Mucosa of stomach (tissue), 1 donor: ENCODE results near the gene STAMBP.
"Not testable (repeated sequence)": the region's sequence is repeated elsewhere in the genome, so short reads cannot be mapped to it uniquely, and the experiment has no call there.

Source experiments
- H3K27me3 ChIP-seq: one replicate; pipeline ENCODE4 v1.7.0; 2013; ENCODE audit warnings: mild to moderate bottlenecking, low read length; ENCODE audit not compliant: control insufficient read depth, insufficient read depth
- H3K36me3 ChIP-seq: one replicate; pipeline ENCODE4 v1.7.0; 2013; ENCODE audit warnings: low read length; ENCODE audit not compliant: control insufficient read depth, insufficient read depth
- H3K4me1 ChIP-seq: one replicate; pipeline ENCODE4 v1.7.0; 2013; ENCODE audit warnings: mild to moderate bottlenecking, low read length; ENCODE audit not compliant: control insufficient read depth, insufficient read depth
- H3K4me3 ChIP-seq: one replicate; pipeline ENCODE4 v1.7.0; 2013; ENCODE audit warnings: low read length
- H3K9ac ChIP-seq: one replicate; pipeline ENCODE4 v1.7.0; 2013; ENCODE audit warnings: mild to moderate bottlenecking, low read length, moderate library complexity
- H3K9me3 ChIP-seq: one replicate; pipeline ENCODE4 v1.7.0; 2013; ENCODE audit warnings: mild to moderate bottlenecking, low read length, moderate library complexity; ENCODE audit not compliant: control insufficient read depth
- donor health status: Pancreatic carcinoma.

The STAMBP gene

DNA sequence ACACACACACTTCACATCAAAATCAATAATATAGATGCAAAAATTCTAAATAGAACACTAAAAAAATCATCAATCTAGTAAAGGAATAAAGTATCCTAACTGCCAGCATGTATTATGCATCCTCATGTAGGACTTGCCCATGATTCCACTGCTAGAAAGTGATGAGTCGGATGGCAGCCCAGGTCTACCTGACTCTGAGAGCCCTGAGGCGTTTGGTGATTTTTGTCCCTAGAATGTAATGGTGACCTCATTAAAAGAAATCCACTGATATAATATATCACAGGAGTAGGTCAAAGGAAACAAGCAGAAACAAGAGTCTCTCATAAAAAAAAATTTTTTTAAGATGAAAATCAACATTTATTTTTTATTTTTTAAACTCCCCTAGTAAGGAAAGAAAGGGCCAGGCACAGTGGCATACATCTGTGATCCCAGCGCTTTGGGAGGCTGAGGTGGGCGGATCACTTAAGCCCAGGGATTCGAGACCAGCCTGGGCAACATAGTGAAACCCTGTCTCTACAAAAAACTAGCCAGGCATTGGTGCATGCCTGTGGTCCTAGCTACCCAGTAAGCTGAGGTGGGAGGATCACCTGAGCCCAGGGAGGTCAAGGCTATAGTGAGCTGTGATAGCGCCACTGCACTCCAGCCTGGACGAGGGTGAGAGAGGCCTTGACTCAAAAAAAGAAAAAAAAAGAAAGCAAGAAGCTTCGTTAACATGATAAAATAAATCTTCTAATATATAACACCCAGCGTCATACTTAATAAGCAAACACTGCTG lies 39.6 kb downstream of the STAMBP start:
- no peaks in the 10 kb centered on the region for H3K9me3 ChIP-seq
- no peak overlapping the region for H3K9ac ChIP-seq
- H3K27me3 ChIP-seq, result no peaks in the 10 kb centered on the region
- H3K36me3 ChIP-seq, result peaks cover 12% of the 10 kb centered on the region
- no peak overlapping the region for H3K4me3 ChIP-seq
- no peaks in the 10 kb centered on the region for H3K4me1 ChIP-seq

DNA sequence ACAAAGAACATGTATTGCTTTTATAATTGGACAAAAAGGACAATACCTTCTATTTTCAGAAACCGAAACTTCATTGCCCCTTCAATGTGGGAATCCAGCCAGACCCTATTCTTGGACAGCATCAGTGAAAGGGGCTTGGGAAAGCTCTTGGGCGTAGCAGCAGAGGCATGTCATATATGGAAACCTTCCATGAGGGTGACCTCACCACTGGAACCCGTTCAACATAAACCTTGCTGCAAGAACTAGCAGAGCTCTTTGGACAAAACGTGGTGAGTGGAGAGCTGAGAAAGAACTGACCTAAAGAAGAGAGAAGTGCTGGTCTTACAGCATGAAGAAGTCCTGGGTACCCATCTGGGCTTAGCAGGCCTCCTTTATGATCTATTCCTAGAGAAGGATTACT lies 41.3 kb downstream of the STAMBP start:
- no peaks in the 10 kb centered on the region for H3K36me3 ChIP-seq
- no peak overlapping the region for H3K9ac ChIP-seq
- H3K4me3 ChIP-seq, result no peak overlapping the region
- H3K27me3 ChIP-seq, result no peaks in the 10 kb centered on the region
- no peaks in the 10 kb centered on the region for H3K9me3 ChIP-seq
- H3K4me1 ChIP-seq, result no peaks in the 10 kb centered on the region

DNA sequence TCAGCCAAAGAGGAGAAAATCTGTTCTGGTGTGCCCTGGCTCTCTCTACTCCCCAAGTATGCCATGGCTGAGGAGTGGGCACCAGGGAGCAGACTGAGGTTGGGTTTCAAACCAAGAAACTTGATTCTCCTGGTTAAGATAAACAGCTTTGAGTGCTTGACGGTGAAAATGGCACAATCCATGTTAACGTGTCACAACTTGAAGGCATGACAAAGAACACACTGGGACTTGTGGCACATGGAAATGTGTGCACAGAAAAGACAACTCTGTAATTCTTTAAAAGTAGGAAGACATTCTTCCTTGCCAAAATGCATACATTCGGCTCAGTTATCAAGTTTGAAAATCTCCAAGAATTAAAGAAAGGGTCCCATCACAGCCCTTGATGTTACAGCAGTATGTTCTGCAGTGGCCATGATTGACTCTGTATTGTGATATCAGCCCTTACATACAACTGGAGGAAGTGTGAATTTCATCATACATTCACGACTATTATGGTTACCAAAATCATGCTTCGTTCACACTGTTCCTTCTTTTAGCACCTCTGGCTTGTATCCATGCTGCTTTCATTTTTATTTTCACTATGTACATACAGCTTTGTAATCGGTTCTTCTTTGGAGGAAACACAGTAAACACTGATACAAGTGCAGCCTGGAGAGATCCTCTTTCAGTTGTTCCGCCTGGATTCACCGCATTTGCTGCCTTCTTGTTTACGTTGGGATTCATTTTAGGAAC lies 48.5 kb downstream of the STAMBP start:
- no peak overlapping the region for H3K9ac ChIP-seq
- no peaks in the 10 kb centered on the region for H3K9me3 ChIP-seq
- H3K27me3 ChIP-seq, result no peaks in the 10 kb centered on the region
- H3K36me3 ChIP-seq, result no peaks in the 10 kb centered on the region
- H3K4me3 ChIP-seq, result no peak overlapping the region
- H3K4me1 ChIP-seq, result no peaks in the 10 kb centered on the region

DNA sequence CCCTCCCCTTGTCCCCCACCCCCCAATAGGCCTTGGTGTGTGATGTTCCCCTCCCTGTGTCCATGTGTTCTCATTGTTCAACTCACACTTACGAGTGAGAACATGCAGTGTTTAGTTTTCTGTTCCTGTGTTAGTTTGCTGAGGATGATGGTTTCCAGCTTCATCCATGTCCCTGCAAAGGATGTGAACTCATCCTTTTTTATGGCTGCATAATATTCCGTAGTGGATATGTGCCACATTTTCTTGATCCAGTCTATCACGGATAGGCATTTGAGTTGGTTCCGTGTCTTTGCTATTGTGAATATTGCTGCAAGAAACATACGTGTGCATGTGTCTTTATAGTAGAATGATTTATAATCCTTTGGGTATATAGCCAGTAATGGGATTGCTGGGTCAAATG lies 49.2 kb downstream of the STAMBP start:
- not testable (repeated sequence) for H3K9me3 ChIP-seq, H3K4me1 ChIP-seq, H3K36me3 ChIP-seq, H3K9ac ChIP-seq, H3K27me3 ChIP-seq, H3K4me3 ChIP-seq

DNA sequence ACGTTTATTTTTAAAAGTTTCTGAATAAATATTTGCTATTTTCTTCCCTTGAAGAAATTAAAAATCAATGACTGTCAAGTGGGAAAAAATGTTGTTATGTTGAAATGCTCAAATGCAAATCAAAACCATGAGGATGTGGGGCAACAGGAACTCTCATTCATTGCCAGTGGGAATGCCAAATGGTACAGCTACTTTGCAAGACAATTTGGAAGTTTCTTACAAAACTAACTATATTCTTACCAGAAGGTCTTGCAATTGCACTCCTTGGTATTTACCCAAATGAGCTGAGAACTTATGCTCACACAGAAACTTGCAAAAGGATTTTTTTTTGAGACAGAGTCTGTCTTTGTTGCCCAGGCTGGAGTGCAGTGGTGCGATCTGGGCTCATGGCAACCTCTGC lies 56.6 kb downstream of the STAMBP start:
- Histone ChIP-seq H3K36me3 (no peaks in the 10 kb centered on the region), H3K27me3 (no peaks in the 10 kb centered on the region), H3K4me1 (no peaks in the 10 kb centered on the region), H3K9ac (no peak overlapping the region), H3K9me3 (no peaks in the 10 kb centered on the region), H3K4me3 (no peak overlapping the region)

DNA sequence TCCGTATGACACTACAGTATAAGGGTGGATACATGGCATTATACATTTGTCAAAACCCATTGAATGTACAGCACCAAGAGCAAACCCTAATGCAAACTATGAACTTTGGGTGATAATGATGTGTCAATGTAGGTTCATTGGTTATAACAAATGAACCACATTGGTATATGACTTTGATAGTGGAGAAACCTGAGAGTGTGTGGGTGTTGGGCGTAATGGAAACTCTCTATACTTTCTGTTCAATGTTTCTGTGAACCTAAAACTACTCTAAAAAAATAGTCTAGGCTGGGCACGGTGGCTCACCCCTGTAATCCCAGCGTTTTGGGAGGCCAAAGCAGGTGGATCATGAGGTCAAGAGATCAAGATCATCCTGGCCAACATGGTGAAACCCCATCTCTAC lies 57.6 kb downstream of the STAMBP start:
- H3K9ac ChIP-seq, result no peak overlapping the region
- H3K9me3 ChIP-seq, result no peaks in the 10 kb centered on the region
- no peaks in the 10 kb centered on the region for H3K36me3 ChIP-seq
- no peak overlapping the region for H3K4me3 ChIP-seq
- no peaks in the 10 kb centered on the region for H3K27me3 ChIP-seq
- no peaks in the 10 kb centered on the region for H3K4me1 ChIP-seq

DNA sequence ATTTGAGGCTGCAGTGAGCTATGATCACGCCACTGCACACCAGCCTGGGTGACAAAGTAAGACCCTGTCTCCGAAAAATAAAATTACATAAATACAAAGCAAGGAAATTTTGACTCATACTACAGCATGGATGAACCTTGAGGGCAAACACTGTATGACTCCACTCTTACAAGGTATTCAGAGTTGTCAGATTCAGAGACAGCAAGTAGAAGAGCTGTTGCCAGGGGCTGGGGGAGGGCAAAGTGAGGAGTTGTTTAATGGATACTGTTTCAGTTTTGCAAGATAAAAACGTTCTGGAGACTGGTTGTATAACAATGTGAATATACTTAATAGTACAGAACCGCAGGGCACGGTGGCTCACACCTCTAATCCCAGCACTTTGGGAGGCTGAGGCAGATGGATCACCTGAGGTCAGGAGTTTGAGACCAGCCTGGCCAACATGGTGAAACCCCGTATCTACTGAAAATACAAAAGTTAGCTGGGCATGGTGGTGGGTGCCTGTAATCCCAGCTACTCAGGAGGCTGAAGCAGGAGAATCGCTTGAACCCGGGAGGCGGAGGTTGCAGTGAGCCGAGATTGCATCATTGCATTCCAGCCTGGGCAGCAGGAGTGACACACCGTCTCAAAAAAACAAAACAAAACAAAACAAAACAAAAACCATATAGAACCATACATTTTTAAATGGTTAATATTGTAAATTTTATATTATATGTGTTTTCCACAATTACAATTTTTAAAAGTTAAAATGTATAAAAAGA lies 59.0 kb downstream of the STAMBP start:
- H3K4me1 ChIP-seq, H3K9me3 ChIP-seq, H3K36me3 ChIP-seq, H3K9ac ChIP-seq, H3K27me3 ChIP-seq, H3K4me3 ChIP-seq: not testable (repeated sequence)

DNA sequence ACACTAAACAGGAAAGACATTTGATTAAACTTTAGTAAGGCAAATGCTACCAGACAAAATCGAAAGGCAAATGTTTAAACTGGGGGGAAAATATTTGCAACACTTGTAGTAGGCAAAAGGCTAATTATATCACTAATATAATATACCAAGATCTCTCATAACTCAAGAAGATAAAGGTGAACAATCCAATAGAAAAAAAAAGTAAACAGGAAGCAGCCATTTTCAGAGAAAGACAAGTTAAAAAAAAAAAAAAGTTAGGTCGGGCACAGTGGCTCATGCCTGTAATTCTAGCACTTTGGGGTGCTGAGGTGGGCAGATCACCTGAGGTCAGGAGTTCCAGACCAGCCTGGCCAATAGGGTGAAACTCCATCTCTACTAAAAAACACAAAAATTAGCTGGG lies 59.6 kb downstream of the STAMBP start:
- no peaks in the 10 kb centered on the region for H3K9me3 ChIP-seq
- H3K4me1 ChIP-seq, result no peaks in the 10 kb centered on the region
- H3K9ac ChIP-seq, result no peak overlapping the region
- no peak overlapping the region for H3K4me3 ChIP-seq
- no peaks in the 10 kb centered on the region for H3K36me3 ChIP-seq
- no peaks in the 10 kb centered on the region for H3K27me3 ChIP-seq

DNA sequence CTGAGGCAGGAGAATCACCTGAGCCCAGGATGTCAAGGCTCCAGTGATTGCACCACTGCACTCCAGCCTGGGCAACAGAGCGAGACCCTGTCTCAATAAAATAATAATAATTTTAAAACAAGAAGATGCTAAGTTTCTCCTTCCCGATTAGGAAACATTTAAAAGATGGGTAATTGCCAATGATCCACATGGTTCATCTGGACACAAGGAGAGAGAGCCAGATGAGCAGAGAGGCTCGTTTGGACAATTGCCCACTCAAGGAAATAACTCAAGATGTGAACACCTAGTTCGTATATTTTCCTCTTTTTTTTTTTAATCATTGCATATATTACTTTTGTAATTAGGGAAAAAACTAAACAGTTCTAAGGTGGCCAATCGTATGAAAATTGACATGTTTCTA lies 60.4 kb downstream of the STAMBP start:
- H3K9me3 ChIP-seq, result no peaks in the 10 kb centered on the region
- no peak overlapping the region for H3K4me3 ChIP-seq
- H3K27me3 ChIP-seq, result no peaks in the 10 kb centered on the region
- H3K36me3 ChIP-seq, result no peaks in the 10 kb centered on the region
- no peak overlapping the region for H3K9ac ChIP-seq
- no peaks in the 10 kb centered on the region for H3K4me1 ChIP-seq

DNA sequence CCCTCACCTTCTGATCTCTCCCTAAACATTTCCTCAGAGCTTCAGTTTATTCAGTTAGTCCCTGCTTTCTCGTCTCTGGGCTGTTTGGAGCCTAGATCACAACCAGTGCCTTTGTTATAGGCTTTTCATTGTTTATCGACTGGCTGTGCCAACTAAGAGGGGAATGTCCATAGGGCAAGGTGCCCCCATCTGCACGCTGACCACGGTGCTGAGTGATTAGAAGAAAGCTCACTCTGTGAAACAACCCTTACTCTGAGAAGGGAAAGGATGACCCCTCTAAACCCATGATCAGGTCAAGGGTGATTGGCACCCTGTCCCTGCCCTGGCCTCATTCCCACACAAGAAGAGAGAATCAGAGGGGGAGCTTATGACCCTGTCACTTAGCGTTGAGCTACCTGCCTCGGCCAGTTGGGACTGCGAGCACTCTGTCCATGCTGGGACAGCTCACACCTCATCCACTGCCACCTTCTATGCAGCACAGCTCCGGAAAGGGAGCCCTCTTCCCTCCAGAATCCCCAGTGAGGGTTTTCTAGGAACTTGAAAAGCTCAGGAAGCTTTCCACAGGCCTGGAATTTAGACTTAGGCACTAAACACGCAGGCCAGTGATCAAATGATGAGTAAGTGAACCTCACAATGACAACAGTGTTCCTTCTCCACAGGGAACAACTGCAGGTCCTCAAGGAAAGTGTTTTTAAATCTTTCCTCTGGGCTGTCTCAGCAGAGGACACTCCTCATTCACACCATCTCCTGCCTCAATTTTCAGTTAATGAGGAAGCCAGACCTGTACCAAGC lies 61.7 kb downstream of the STAMBP start:
- Histone ChIP-seq H3K36me3 (no peaks in the 10 kb centered on the region), H3K4me3 (no peak overlapping the region), H3K4me1 (no peaks in the 10 kb centered on the region), H3K9ac (no peak overlapping the region), H3K9me3 (no peaks in the 10 kb centered on the region), H3K27me3 (no peaks in the 10 kb centered on the region)

DNA sequence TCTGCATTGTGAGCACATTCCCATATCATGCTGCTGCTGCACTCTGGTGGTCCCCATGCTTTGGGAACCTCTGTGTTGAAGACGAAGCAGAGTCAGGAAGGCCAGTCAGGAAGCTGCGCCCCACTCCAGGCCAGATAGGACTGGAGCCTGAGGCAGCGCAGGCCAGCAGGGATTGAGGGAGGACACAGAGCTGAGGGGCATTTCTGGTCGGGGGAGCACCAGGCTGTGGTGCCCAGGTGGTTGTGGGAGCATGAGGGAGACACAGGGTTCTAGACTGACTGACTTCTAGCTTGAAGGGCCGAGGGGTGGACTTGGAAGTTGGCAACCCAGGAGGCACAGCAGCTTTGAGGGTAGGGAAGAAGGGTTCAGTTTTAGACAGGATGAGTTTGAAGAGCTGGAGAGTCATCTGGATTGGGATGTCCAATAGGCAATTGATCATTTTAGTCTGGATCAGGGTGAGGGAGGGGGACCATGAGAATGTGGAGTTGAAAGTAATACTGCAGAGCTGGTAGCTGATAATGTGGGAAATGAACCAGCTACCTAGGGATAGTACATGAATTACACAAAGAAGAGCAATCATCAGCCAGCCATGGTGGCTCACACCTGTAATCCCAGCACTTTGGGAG lies 62.6 kb downstream of the STAMBP start:
- no peaks in the 10 kb centered on the region for H3K9me3 ChIP-seq
- H3K9ac ChIP-seq, result no peak overlapping the region
- no peak overlapping the region for H3K4me3 ChIP-seq
- no peaks in the 10 kb centered on the region for H3K4me1 ChIP-seq
- no peaks in the 10 kb centered on the region for H3K36me3 ChIP-seq
- no peaks in the 10 kb centered on the region for H3K27me3 ChIP-seq
